NCI-H510A treated with DMSO at 0.1 percent for 48 hours (cell line): Measurements from ENCODE around the gene NUP210L.

Experiments
- DNase-seq: peaks from one replicate; lab custom pipeline; 2025; lab: John Stamatoyannopoulos, UW

Gene NUP210L

DNA sequence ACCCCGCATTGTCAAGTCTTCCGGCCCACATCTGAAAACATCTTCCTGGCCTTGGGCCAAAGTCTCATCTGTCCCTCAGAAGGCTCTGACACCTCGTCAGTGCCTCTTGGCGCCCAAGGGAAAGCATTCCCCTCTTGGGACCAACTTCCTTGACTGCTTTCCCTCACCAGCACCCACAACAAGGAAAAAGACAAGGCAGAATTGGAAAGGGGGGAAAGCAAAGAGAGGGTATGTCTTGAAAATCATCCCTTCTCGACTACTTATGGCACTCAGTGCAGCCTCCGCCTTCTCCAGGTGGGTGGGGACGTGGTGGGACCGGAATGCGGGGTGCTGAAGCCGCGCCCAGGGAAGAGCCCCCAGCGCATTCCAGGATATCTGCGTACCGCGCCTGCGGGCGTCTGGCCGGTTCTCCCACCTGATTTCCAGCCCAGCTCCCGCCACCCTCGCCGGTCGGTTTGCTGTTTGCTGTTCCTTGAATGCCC, 191.0 kb downstream of the NUP210L start:
- DNase-seq: peak; percentile 37

DNA sequence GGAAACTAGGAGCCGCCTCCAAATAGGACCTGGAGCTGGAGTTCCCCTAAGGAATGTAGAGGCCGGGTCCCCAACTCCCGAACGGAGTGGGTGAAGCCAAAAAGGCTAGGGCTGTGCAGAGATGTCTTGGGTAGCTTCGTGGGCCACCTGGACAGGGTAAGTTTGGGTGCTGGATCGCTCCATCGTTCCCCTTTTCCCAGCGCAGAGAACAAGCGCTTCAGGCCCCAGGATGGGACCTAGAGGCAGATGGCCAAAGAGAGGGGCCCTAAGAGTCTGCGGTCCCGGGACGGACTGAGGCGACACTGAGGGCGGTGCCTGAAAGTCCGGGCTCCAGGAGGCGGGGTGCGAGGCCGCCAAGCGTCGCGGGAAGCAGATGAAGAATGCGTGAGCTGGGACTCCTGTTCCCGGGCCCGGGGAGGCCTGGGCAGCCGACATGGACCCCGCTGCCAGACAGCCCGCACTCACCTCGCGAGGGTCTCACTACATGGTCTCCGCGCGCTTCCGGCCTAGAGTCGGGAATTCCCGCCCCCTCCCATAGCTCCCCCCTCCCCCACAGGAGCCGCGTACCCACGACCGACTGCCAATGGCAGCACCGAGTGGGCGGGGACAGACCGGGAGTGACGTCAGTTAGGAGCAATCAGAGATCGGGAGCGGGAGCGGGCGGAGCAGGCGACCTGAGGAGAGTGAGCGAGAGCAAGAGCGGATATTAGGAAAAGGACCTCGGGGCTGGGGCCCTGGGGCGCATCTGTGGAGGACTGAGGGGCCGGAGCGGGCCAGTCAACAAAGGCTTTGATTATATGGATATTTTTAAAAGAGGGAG, 191.6 kb downstream of the NUP210L start, which contains the start of gene SLC39A1:
Gene SLC39A1, minus strand, starts transcription at position 508 of the 820 bp plus-strand sequence. CDS start 822 bp downstream, outside the sequence.
- DNase-seq: peak; percentile 96

- no peak for DNase-seq
Measured at GRCh38 chr1:153962088-153963029, 192.5 kb downstream of the NUP210L start.

DNA sequence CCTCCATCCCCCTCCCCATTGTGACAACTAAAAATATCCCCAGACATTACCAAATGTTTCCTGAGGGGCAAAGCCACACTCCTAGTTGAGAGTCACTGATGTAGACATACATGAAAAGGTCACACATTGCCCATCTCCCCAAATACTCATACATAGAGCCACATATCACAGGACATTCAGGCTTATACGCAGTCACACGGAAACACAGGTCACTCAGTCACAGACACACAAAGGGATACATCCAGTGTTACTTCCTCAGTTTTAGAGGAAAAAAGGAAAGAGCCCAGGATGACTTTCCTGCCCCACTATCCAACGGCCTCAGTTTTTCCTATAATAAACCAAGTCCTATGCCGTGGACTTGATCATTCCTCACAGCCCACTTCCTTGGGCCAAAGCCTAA, 193.5 kb downstream of the NUP210L start:
- DNase-seq: no peak

DNA sequence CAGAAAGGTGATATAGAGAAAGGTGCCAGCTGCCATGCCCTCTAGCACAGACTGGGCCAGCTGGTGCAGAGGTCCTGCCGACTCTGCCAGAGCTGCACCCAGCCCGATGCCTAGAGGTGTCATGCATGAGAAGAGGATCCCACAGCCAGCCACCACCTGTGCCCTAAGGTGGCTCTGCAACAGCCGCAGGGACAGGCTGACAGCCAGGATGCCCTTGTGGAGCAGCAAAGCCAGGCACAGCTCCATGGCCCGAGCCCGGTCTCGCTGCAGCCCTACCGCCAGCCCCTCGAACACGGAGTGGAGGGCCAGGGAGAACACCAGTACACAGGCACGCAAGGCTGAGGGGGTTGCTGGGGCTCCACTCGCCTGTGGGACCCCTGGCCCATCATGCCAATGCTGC, 194.7 kb downstream of the NUP210L start:
- DNase-seq: no peak

- no peak for DNase-seq
Measured at GRCh38 chr1:153959454-153959853, 195.4 kb downstream of the NUP210L start.

- DNase-seq: no peak
Measured at GRCh38 chr1:153958961-153959260, 196.0 kb downstream of the NUP210L start.

- peak; percentile 99 for DNase-seq
Measured at GRCh38 chr1:153958111-153958960, 196.5 kb downstream of the NUP210L start, which contains the start of gene CRTC2. Gene CRTC2, minus strand, starts transcription at chr1:153958612. Its CDS starts 115 bp downstream, at chr1:153958497.

- DNase-seq: peak; percentile 72
Measured at GRCh38 chr1:153957744-153958110, 197.1 kb downstream of the NUP210L start.

- DNase-seq: no peak
Measured at GRCh38 chr1:153956997-153957715, 197.7 kb downstream of the NUP210L start.

DNA sequence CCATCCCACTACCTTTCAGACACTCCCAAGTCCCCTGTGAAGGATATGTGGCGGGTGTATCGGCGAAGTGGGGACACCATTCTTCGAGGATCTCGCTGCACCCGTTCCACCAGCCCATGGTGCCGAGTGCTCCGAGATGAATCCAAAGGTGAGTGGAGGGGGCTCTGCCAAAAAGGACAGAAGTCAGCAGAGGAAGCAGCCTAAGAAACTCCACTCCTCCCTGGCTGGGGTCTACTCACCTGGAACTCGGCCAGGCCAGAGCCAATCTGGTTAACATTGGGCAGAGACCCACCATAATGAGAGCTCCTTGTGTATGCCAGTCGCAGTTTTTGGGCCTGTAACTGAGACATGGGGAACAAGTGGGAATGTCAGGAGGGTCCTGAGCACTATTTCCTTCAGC, 200.0 kb downstream of the NUP210L start:
- DNase-seq: no peak

GRCh38 chr1:153953859-153954365, 201.0 kb downstream of the NUP210L start:
- no peak for DNase-seq

DNA sequence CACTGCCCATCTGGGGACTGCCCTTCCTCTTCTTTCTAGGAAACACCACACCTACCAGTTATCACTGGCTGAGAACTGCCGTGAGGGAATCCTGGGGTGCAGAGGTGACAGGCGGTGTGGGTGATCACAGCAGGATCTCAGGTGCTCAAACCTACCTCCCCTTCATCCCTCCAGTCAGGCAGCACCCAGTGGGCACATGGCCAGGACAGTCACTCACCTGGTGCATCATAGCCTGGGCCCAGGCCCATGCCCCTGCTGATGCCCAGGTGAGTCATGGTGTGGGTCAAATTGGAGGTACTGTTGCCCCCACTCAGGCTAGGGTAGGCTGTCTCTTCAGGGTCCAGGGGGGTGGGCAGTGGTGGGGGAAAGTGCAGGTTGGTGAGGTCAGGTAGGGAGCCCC, 203.1 kb downstream of the NUP210L start:
- no peak for DNase-seq

GRCh38 chr1:153951183-153951582, 203.7 kb downstream of the NUP210L start:
- DNase-seq: no peak

- DNase-seq: peak; percentile 74
Measured at GRCh38 chr1:153946622-153947241, 208.1 kb downstream of the NUP210L start, which contains the start of gene DENND4B. Gene DENND4B, minus strand, starts transcription at chr1:153946718. Its CDS starts 2,344 bp downstream, at chr1:153944374.

- DNase-seq: peak; percentile 48
Measured at GRCh38 chr1:153945795-153946621, 208.9 kb downstream of the NUP210L start.

GRCh38 chr1:153945131-153945794, 209.6 kb downstream of the NUP210L start:
- DNase-seq: no peak

- DNase-seq: no peak
Measured at GRCh38 chr1:153944827-153945117, 210.1 kb downstream of the NUP210L start.
